Activated CD4-positive, alpha-beta memory T cell treated with anti-CD3 and anti-CD28 coated beads for 36 hours (primary cell): ENCODE measurements around the gene YPEL1. TPM values are rescaled to one million over a fixed set of nuclear protein-coding genes. Genes with fewer than 3 reads are reported as not detected.
"Not testable (repeated sequence)": the region's sequence is repeated elsewhere in the genome, so short reads cannot be mapped to it uniquely, and the experiment has no call there.

Source experiments
- CTCF ChIA-PET: fragments of 350-600 bp; sonication (Branson Sonifier 250); formaldehyde crosslinking; loops from one replicate; lab custom pipeline; 2021; ENCODE audit warnings: antibody characterized with exemption, inconsistent platforms; lab: Charles Lee
- POLR2A ChIA-PET: fragments of 350-600 bp; sonication (Branson Sonifier 250); formaldehyde crosslinking; loops from one replicate; lab custom pipeline; 2021; ENCODE audit warnings: antibody characterized with exemption; lab: Charles Lee
- DNase-seq: peaks from one replicate; pipeline ENCODE4 v3.0.0-alpha.2; 2020
- H3K27ac Mint-ChIP-seq: one replicate; pipeline ENCODE4 v1.8.0; 2021; ENCODE audit warnings: mixed read lengths
- H3K27me3 Mint-ChIP-seq: one replicate; pipeline ENCODE4 v1.8.0; 2021; ENCODE audit warnings: mixed read lengths
- H3K36me3 Mint-ChIP-seq: one replicate; pipeline ENCODE4 v1.8.0; 2021; ENCODE audit warnings: mixed read lengths
- H3K4me1 Mint-ChIP-seq: one replicate; pipeline ENCODE4 v1.8.0; 2021; ENCODE audit warnings: low read depth, mixed read lengths
- H3K4me3 Mint-ChIP-seq: one replicate; pipeline ENCODE4 v1.8.0; 2021; ENCODE audit warnings: mild to moderate bottlenecking, mixed read lengths
- H3K9me3 Mint-ChIP-seq: one replicate; pipeline ENCODE4 v1.8.0; 2021; ENCODE audit warnings: mixed read lengths
- intact Hi-C: fragments of 100-400 bp; cut with micrococcal nuclease; formaldehyde crosslinking; loops from one replicate; pipeline ENCODE4 v1.15.1; 2023
- total RNA-seq, 2 experiments: library from RNA; stranded (reverse); gene quantifications; one replicate each; pipeline ENCODE4 v1.2.3, GENCODE V29; 2021

The YPEL1 gene
- total RNA-seq, 2 experiments from 2014 or later: 1.6 to 1.8 TPM

GRCh38 chr22:21730535-21731308, 4.9 kb downstream of the YPEL1 start:
- intact Hi-C loops: no loop called here
- Mint-ChIP-seq H3K9me3 (no peaks in the 10 kb centered on the region), H3K27me3 (peaks cover 1% of the 10 kb centered on the region), H3K36me3 (no peaks in the 10 kb centered on the region), H3K4me3 (no peak overlapping the region), H3K27ac (no peak overlapping the region), H3K4me1 (peaks cover 15% of the 10 kb centered on the region)
- no peak for DNase-seq
- POLR2A ChIA-PET: no interaction called here
- CTCF ChIA-PET: no interaction called here

- POLR2A ChIA-PET, H3K27me3 Mint-ChIP-seq, H3K4me3 Mint-ChIP-seq, intact Hi-C loops, H3K36me3 Mint-ChIP-seq, H3K9me3 Mint-ChIP-seq, H3K27ac Mint-ChIP-seq, H3K4me1 Mint-ChIP-seq, DNase-seq: not testable (repeated sequence)
- CTCF ChIA-PET: interaction anchor here (0.8 kb wide), 1 partner anchor 11 kb away, joined by 3 read pairs; no protein-coding TSS in a partner anchor
Measured at GRCh38 chr22:21729184-21729583, 6.4 kb downstream of the YPEL1 start.

- no peak for DNase-seq
- intact Hi-C loops: no loop called here
- H3K9me3 Mint-ChIP-seq: no peaks in the 10 kb centered on the region
- H3K27ac Mint-ChIP-seq: no peak overlapping the region
- H3K4me1 Mint-ChIP-seq: peaks cover 2% of the 10 kb centered on the region
- no peaks in the 10 kb centered on the region for H3K27me3 Mint-ChIP-seq
- CTCF ChIA-PET: no interaction called here
- POLR2A ChIA-PET: no interaction called here
- no peaks in the 10 kb centered on the region for H3K36me3 Mint-ChIP-seq
- no peak overlapping the region for H3K4me3 Mint-ChIP-seq
Measured at GRCh38 chr22:21728270-21728669, 7.3 kb downstream of the YPEL1 start.

GRCh38 chr22:21727768-21728167, 7.8 kb downstream of the YPEL1 start:
- ChIA-PET CTCF (no interaction called here), POLR2A (no interaction called here)
- DNase-seq: no peak
- Mint-ChIP-seq H3K27me3 (no peaks in the 10 kb centered on the region), H3K9me3 (no peaks in the 10 kb centered on the region), H3K27ac (no peak overlapping the region), H3K4me1 (peaks cover 2% of the 10 kb centered on the region), H3K4me3 (no peak overlapping the region), H3K36me3 (no peaks in the 10 kb centered on the region)
- intact Hi-C loops: no loop called here

GRCh38 chr22:21727159-21727558, 8.4 kb downstream of the YPEL1 start:
- peaks cover 2% of the 10 kb centered on the region for H3K4me1 Mint-ChIP-seq
- ChIA-PET CTCF (interaction anchor here (1.0 kb wide), 4 partner anchors 9 to 225 kb away, joined by 3 to 7 read pairs (median 4); partner anchors contain the start of genes PPM1F and YPEL1), POLR2A (no interaction called here)
- no peak overlapping the region for H3K4me3 Mint-ChIP-seq
- DNase-seq: no peak
- H3K27me3 Mint-ChIP-seq: no peaks in the 10 kb centered on the region
- no peak overlapping the region for H3K27ac Mint-ChIP-seq
- H3K9me3 Mint-ChIP-seq: no peaks in the 10 kb centered on the region
- H3K36me3 Mint-ChIP-seq: no peaks in the 10 kb centered on the region
- intact Hi-C loops: no loop called here

- DNase-seq: peak; percentile 54
- POLR2A ChIA-PET: no interaction called here
- H3K9me3 Mint-ChIP-seq: no peaks in the 10 kb centered on the region
- intact Hi-C loops: no loop called here
- H3K27me3 Mint-ChIP-seq: no peaks in the 10 kb centered on the region
- H3K27ac Mint-ChIP-seq: no peak overlapping the region
- no peaks in the 10 kb centered on the region for H3K36me3 Mint-ChIP-seq
- no peak overlapping the region for H3K4me3 Mint-ChIP-seq
- peaks cover 2% of the 10 kb centered on the region for H3K4me1 Mint-ChIP-seq
- CTCF ChIA-PET: interaction anchor here (0.6 to 1.0 kb wide), 6 partner anchors 9 to 226 kb away, joined by 3 to 7 read pairs (median 3); partner anchors contain the start of genes PPM1F and YPEL1
Measured at GRCh38 chr22:21726650-21727049, 8.9 kb downstream of the YPEL1 start.

- no peak for DNase-seq
- intact Hi-C loops: no loop called here
- ChIA-PET POLR2A (no interaction called here), CTCF (interaction anchor here (0.6 to 1.0 kb wide), 6 partner anchors 9 to 227 kb away, joined by 3 to 7 read pairs (median 3); partner anchors contain the start of genes PPM1F and YPEL1)
- H3K27me3 Mint-ChIP-seq: no peaks in the 10 kb centered on the region
- no peaks in the 10 kb centered on the region for H3K9me3 Mint-ChIP-seq
- no peak overlapping the region for H3K4me3 Mint-ChIP-seq
- no peak overlapping the region for H3K27ac Mint-ChIP-seq
- H3K4me1 Mint-ChIP-seq: peaks cover 2% of the 10 kb centered on the region
- H3K36me3 Mint-ChIP-seq: no peaks in the 10 kb centered on the region
Measured at GRCh38 chr22:21725956-21726649, 9.5 kb downstream of the YPEL1 start.

GRCh38 chr22:21724496-21724895, 11.1 kb downstream of the YPEL1 start:
- intact Hi-C loops, H3K9me3 Mint-ChIP-seq, H3K36me3 Mint-ChIP-seq, H3K27ac Mint-ChIP-seq, POLR2A ChIA-PET, CTCF ChIA-PET, H3K4me1 Mint-ChIP-seq, H3K27me3 Mint-ChIP-seq, H3K4me3 Mint-ChIP-seq, DNase-seq: not testable (repeated sequence)

- H3K27ac Mint-ChIP-seq, H3K36me3 Mint-ChIP-seq, DNase-seq, H3K9me3 Mint-ChIP-seq, H3K4me1 Mint-ChIP-seq, H3K4me3 Mint-ChIP-seq, intact Hi-C loops, POLR2A ChIA-PET, CTCF ChIA-PET, H3K27me3 Mint-ChIP-seq: not testable (repeated sequence)
Measured at GRCh38 chr22:21721195-21721852, 14.3 kb downstream of the YPEL1 start.

- DNase-seq, H3K36me3 Mint-ChIP-seq, H3K27me3 Mint-ChIP-seq, H3K27ac Mint-ChIP-seq, POLR2A ChIA-PET, intact Hi-C loops, H3K4me3 Mint-ChIP-seq, H3K9me3 Mint-ChIP-seq, H3K4me1 Mint-ChIP-seq: not testable (repeated sequence)
- CTCF ChIA-PET: interaction anchor here (3.3 kb wide), 1 partner anchor 233 kb away, joined by 12 read pairs; the partner anchor contains the start of gene PPM1F
Measured at GRCh38 chr22:21720191-21720859, 15.3 kb downstream of the YPEL1 start.

GRCh38 chr22:21719024-21719423, 16.6 kb downstream of the YPEL1 start:
- Mint-ChIP-seq H3K27ac (no peak overlapping the region), H3K27me3 (no peaks in the 10 kb centered on the region), H3K9me3 (no peaks in the 10 kb centered on the region), H3K4me1 (no peaks in the 10 kb centered on the region), H3K4me3 (no peak overlapping the region), H3K36me3 (no peaks in the 10 kb centered on the region)
- DNase-seq: no peak
- POLR2A ChIA-PET: interaction anchor here (1.7 kb wide), 1 partner anchor 16 kb away, joined by 6 read pairs; no protein-coding TSS in a partner anchor
- intact Hi-C loops: no loop called here
- CTCF ChIA-PET: interaction anchor here (0.8 to 3.3 kb wide), 3 partner anchors 10 to 234 kb away, joined by 3 to 12 read pairs (median 3); partner anchors contain the start of gene PPM1F
